H9 (cell line): ENCODE data around the gene ARID1B. TPM values are rescaled to one million over a fixed set of nuclear protein-coding genes. Genes with fewer than 3 reads are reported as not detected.

Experiments
- DNase-seq: peaks from one replicate; pipeline ENCODE4 v3.0.0-alpha.2; 2017
- H2AFZ ChIP-seq: one replicate; pipeline ENCODE4 v1.6.1; 2013; ENCODE audit warnings: mild to moderate bottlenecking, low read length, control low read depth, moderate library complexity
- H2AK5ac ChIP-seq: 2 replicates; pipeline ENCODE4 v1.6.1; 2013; ENCODE audit warnings: low read length, control low read depth, mixed read lengths; ENCODE audit not compliant: insufficient read length
- H2BK120ac ChIP-seq: one replicate; pipeline ENCODE4 v1.6.1; 2013; ENCODE audit warnings: low read depth, mild to moderate bottlenecking, low read length, control low read depth, inconsistent platforms; ENCODE audit not compliant: poor library complexity, severe bottlenecking
- H2BK12ac ChIP-seq: 2 replicates; pipeline ENCODE4 v1.6.1; 2013; ENCODE audit warnings: low read length, control low read depth, mixed read lengths, low read depth; ENCODE audit not compliant: insufficient read length
- H2BK15ac ChIP-seq: 2 replicates; pipeline ENCODE4 v1.6.1; 2013; ENCODE audit warnings: low read depth, low read length, control low read depth
- H2BK20ac ChIP-seq: one replicate; pipeline ENCODE4 v1.6.1; 2013; ENCODE audit warnings: low read depth, mild to moderate bottlenecking, low read length, control low read depth, inconsistent platforms; ENCODE audit not compliant: poor library complexity, severe bottlenecking
- H2BK5ac ChIP-seq: 2 replicates; pipeline ENCODE4 v1.6.1; 2013; ENCODE audit warnings: low read length, control low read depth, mixed read lengths; ENCODE audit not compliant: insufficient read length
- H3K14ac ChIP-seq: 2 replicates; pipeline ENCODE4 v1.6.1; 2013; ENCODE audit warnings: low read length, control low read depth; ENCODE audit not compliant: insufficient read depth
- H3K18ac ChIP-seq: 2 replicates; pipeline ENCODE4 v1.6.1; 2013; ENCODE audit warnings: low read depth, mild to moderate bottlenecking, mixed read lengths, low read length, control low read depth; ENCODE audit not compliant: insufficient read length
- H3K23ac ChIP-seq: 2 replicates; pipeline ENCODE4 v1.6.1; 2013; ENCODE audit warnings: low read length, control low read depth, mixed read lengths, low read depth; ENCODE audit not compliant: insufficient read length
- H3K23me2 ChIP-seq: 2 replicates; pipeline ENCODE4 v1.6.1; 2013; ENCODE audit warnings: low read depth, mild to moderate bottlenecking, mixed read lengths, low read length, control low read depth; ENCODE audit not compliant: insufficient read length, poor library complexity, severe bottlenecking
- H3K27ac ChIP-seq: 2 replicates; pipeline ENCODE4 v1.5.1; 2013; ENCODE audit warnings: low read length, control low read depth, mixed read lengths, low read depth; ENCODE audit not compliant: insufficient read length
- H3K27me3 ChIP-seq: 2 replicates; pipeline ENCODE4 v1.6.1; 2013; ENCODE audit warnings: low read length, control low read depth, inconsistent platforms; ENCODE audit not compliant: insufficient read depth
- H3K4ac ChIP-seq: 2 replicates; pipeline ENCODE4 v1.6.1; 2013; ENCODE audit warnings: low read depth, mild to moderate bottlenecking, control low read depth, inconsistent platforms, low read length, moderate library complexity
- H3K4me1 ChIP-seq: 2 replicates; pipeline ENCODE4 v1.6.1; 2013; ENCODE audit warnings: low read length, control low read depth, inconsistent platforms; ENCODE audit not compliant: insufficient read depth
- H3K4me2 ChIP-seq: 2 replicates; pipeline ENCODE4 v1.6.1; 2013; ENCODE audit warnings: low read length, control low read depth, mixed read lengths; ENCODE audit not compliant: insufficient read length, insufficient read depth
- H3K56ac ChIP-seq: 2 replicates; pipeline ENCODE4 v1.6.1; 2013; ENCODE audit warnings: low read depth, mild to moderate bottlenecking, mixed read lengths, low read length, control low read depth; ENCODE audit not compliant: insufficient read length
- H3K79me1 ChIP-seq: 2 replicates; pipeline ENCODE4 v1.6.1; 2013; ENCODE audit warnings: low read depth, mild to moderate bottlenecking, moderate library complexity, low read length, control low read depth, inconsistent platforms; ENCODE audit not compliant: insufficient read depth, poor library complexity, severe bottlenecking
- H3K79me2 ChIP-seq: 2 replicates; pipeline ENCODE4 v1.6.1; 2013; ENCODE audit warnings: low read length, control low read depth, inconsistent platforms; ENCODE audit not compliant: insufficient read depth
- H3K9ac ChIP-seq: 2 replicates; pipeline ENCODE4 v1.6.1; 2013; ENCODE audit warnings: low read length, control low read depth, mixed read lengths; ENCODE audit not compliant: insufficient read length; ENCODE audit errors: extremely low read depth
- H3K9me3 ChIP-seq: one replicate; pipeline ENCODE4 v1.6.1; 2013; ENCODE audit warnings: low read depth, low read length, inconsistent platforms; ENCODE audit not compliant: control insufficient read depth
- H3T11ph ChIP-seq: one replicate; pipeline ENCODE4 v1.6.1; 2013; ENCODE audit warnings: mild to moderate bottlenecking, low read length, control low read depth, inconsistent platforms
- H4K20me1 ChIP-seq: one replicate; pipeline ENCODE4 v1.6.1; 2013; ENCODE audit not compliant: control insufficient read depth, insufficient read length, insufficient read depth
- H4K5ac ChIP-seq: 2 replicates; pipeline ENCODE4 v1.6.1; 2013; ENCODE audit warnings: low read depth, mild to moderate bottlenecking, mixed read lengths, low read length, control low read depth; ENCODE audit not compliant: insufficient read length
- H4K8ac ChIP-seq: replicated peaks from 2 replicates; pipeline ENCODE4 v1.6.1; 2013; ENCODE audit warnings: low read length, control low read depth, mixed read lengths, low read depth; ENCODE audit not compliant: insufficient read length
- H4K91ac ChIP-seq: 2 replicates; pipeline ENCODE4 v1.6.1; 2013; ENCODE audit warnings: low read depth, mild to moderate bottlenecking, moderate library complexity, mixed read lengths, low read length, control low read depth; ENCODE audit not compliant: insufficient read length
- H3K27ac Mint-ChIP-seq, 3 experiments: 2 replicates in 2 of 3; 3 replicates in 1 of 3; pipeline ENCODE4 v1.8.0; 2020 to 2021; ENCODE audit warnings: mixed read lengths in 3 of 3, mild to moderate bottlenecking in 1 of 3, moderate library complexity in 1 of 3
- H3K27me3 Mint-ChIP-seq: 2 replicates; pipeline ENCODE4 v1.8.0; 2021; ENCODE audit warnings: low read depth, mild to moderate bottlenecking, moderate library complexity, mixed read lengths
- H3K36me3 Mint-ChIP-seq, 3 experiments: 2 replicates in 2 of 3; 3 replicates in 1 of 3; pipeline ENCODE4 v1.8.0; 2020 to 2021; ENCODE audit warnings: low read depth in 3 of 3, mixed read lengths in 3 of 3; ENCODE audit not compliant: insufficient read depth in 1 of 3
- H3K4me1 Mint-ChIP-seq, 2 experiments: 2 replicates each; pipeline ENCODE4 v1.8.0; 2020; ENCODE audit warnings: mixed read lengths in 2 of 2
- H3K4me3 Mint-ChIP-seq, 2 experiments: 2 replicates in 1 of 2; 3 replicates in 1 of 2; pipeline ENCODE4 v1.8.0; 2020 to 2021; ENCODE audit warnings: mild to moderate bottlenecking in 2 of 2, mixed read lengths in 2 of 2, moderate library complexity in 1 of 2
- H3K9me3 Mint-ChIP-seq, 2 experiments: 2 replicates in 1 of 2; 3 replicates in 1 of 2; pipeline ENCODE4 v1.8.0; 2020; ENCODE audit warnings: mild to moderate bottlenecking in 2 of 2, mixed read lengths in 2 of 2, moderate library complexity in 1 of 2
- total RNA-seq: library from RNA; stranded (reverse); gene quantifications from 2 replicates; pipeline ENCODE4 v1.2.1, GENCODE V29; 2021
- TF ChIP-seq, protein P1 (sequence below): fragments of 200-600 bp; sonication (generic); conservative IDR thresholded peaks from 3 replicates; pipeline ENCODE4 v1.8.0; 2021; ENCODE audit warnings: antibody characterized with exemption, mild to moderate bottlenecking

Gene ARID1B
- total RNA-seq, 1 experiment from 2014 or later: 88.2 TPM

DNA sequence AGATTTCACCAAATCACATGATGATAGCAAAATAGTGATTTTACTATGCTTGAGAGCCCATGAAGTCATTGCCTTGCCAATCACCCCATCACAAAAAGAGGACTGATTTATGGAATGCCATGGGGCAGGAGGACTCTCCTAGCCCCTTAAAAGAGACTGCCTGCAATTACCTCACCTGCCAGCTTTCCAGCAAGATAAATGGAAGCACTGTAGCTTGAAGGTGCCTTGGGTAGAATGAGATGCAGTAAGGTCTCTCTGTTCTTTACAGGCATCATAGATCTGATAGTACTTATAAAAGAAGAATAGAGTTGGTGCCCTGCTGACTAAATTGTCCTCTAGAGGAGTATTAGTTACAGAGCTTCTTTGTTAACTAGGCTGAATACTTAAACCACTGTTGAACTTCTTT lies 303.8 kb downstream of the ARID1B start:
- DNase-seq: no peak
- no peak overlapping the region for H3T11ph ChIP-seq
- no peaks in the 10 kb centered on the region for H3K27me3 ChIP-seq
- H3K4ac ChIP-seq: no peak overlapping the region
- no peaks in the 10 kb centered on the region for H3K23me2 ChIP-seq
- no peak overlapping the region for H4K91ac ChIP-seq
- H2AFZ ChIP-seq: no peak overlapping the region
- Mint-ChIP-seq H3K4me3 (no peak overlapping the region), H3K27me3 (no peaks in the 10 kb centered on the region), H3K9me3 (no peaks in the 10 kb centered on the region), H3K4me1 (peaks cover 31 to 44% of the 10 kb centered on the region in 2 experiments), H3K27ac (no peak overlapping the region; a peak in 1 of 7 replicates), H3K36me3 (peaks cover 4 to 15% (median 10%) of the 10 kb centered on the region in 3 experiments; a peak in 6 of 7 replicates)
- H2BK5ac ChIP-seq: no peak overlapping the region
- H2BK20ac ChIP-seq: no peak overlapping the region
- H2BK120ac ChIP-seq: no peak overlapping the region
- no peak overlapping the region for H3K27ac ChIP-seq
- H2BK12ac ChIP-seq: no peak overlapping the region
- no peaks in the 10 kb centered on the region for H3K9me3 ChIP-seq
- no peak overlapping the region for H2AK5ac ChIP-seq
- H2BK15ac ChIP-seq: no peak overlapping the region
- no peaks in the 10 kb centered on the region for H3K79me2 ChIP-seq
- H3K23ac ChIP-seq: no peak overlapping the region
- H3K56ac ChIP-seq: no peak overlapping the region
- H3K79me1 ChIP-seq: peaks cover 3% of the 10 kb centered on the region
- peaks cover 5% of the 10 kb centered on the region; the same call in 1 of the 2 replicates for H3K4me1 ChIP-seq
- H3K9ac ChIP-seq: no peak overlapping the region
- no peaks in the 10 kb centered on the region for H4K20me1 ChIP-seq
- H4K5ac ChIP-seq: no peak overlapping the region
- no peak overlapping the region for H3K18ac ChIP-seq
- no peak overlapping the region for H4K8ac ChIP-seq
- TF ChIP-seq, protein P1, sequence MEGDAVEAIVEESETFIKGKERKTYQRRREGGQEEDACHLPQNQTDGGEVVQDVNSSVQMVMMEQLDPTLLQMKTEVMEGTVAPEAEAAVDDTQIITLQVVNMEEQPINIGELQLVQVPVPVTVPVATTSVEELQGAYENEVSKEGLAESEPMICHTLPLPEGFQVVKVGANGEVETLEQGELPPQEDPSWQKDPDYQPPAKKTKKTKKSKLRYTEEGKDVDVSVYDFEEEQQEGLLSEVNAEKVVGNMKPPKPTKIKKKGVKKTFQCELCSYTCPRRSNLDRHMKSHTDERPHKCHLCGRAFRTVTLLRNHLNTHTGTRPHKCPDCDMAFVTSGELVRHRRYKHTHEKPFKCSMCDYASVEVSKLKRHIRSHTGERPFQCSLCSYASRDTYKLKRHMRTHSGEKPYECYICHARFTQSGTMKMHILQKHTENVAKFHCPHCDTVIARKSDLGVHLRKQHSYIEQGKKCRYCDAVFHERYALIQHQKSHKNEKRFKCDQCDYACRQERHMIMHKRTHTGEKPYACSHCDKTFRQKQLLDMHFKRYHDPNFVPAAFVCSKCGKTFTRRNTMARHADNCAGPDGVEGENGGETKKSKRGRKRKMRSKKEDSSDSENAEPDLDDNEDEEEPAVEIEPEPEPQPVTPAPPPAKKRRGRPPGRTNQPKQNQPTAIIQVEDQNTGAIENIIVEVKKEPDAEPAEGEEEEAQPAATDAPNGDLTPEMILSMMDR: no peak
- H3K4me2 ChIP-seq: no peak overlapping the region
- H3K14ac ChIP-seq: no peak overlapping the region
